Astrocyte (in vitro differentiated cells and primary cell): ENCODE data around the gene STK32A.

ENCODE experiments used
- EZH2 ChIP-seq: IDR thresholded peaks from 2 replicates; pipeline ENCODE4 v1.6.1; 2012; ENCODE audit warnings: mild to moderate bottlenecking, low read length, inconsistent platforms; ENCODE audit not compliant: insufficient read depth
- TF ChIP-seq, protein P1 (sequence below): IDR thresholded peaks from 2 replicates; pipeline ENCODE4 v1.5.1; 2011; ENCODE audit warnings: low read depth, mild to moderate bottlenecking, inconsistent platforms, low read length, moderate library complexity; ENCODE audit not compliant: insufficient read depth

DNA sequence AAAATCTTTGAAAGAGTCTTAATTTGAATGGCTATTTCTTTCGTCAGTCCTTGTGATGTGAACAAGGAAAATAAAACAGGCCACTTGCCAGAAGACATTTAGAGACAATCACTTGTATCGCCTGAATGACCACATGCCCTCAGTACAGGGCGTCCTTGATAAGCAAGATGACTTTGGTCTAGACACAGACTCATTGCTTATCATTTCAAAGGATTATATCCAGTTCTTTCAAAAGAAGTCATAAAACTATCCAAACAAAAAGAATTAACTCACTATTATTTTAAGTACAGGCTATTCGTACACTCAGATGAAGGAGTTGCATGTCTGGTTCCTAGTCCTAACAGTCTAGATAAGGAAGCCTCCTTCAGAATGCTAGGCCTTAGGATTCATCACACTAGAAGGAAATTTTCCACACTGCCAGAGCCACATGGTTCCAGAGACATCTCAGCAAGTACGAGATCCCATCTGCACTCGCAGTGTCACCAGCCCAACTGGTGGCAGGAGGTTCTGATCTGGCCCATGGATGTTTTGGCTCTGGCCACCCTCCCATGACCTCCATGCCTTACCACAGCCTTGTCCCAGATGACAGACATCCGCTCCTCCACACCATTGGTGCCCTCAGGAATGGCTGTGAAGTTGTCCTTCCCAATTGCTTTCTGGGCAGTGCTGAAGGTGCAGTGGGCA is 165.4 kb downstream of the STK32A start:
- TF ChIP-seq, protein P1, sequence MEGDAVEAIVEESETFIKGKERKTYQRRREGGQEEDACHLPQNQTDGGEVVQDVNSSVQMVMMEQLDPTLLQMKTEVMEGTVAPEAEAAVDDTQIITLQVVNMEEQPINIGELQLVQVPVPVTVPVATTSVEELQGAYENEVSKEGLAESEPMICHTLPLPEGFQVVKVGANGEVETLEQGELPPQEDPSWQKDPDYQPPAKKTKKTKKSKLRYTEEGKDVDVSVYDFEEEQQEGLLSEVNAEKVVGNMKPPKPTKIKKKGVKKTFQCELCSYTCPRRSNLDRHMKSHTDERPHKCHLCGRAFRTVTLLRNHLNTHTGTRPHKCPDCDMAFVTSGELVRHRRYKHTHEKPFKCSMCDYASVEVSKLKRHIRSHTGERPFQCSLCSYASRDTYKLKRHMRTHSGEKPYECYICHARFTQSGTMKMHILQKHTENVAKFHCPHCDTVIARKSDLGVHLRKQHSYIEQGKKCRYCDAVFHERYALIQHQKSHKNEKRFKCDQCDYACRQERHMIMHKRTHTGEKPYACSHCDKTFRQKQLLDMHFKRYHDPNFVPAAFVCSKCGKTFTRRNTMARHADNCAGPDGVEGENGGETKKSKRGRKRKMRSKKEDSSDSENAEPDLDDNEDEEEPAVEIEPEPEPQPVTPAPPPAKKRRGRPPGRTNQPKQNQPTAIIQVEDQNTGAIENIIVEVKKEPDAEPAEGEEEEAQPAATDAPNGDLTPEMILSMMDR: no peak
- TF ChIP-seq EZH2: no peak
